CD4-positive, alpha-beta T cell treated with Interleukin-12 subunit alpha and Interleukin-12 subunit beta, for 1 hour (primary cell): ENCODE measurements around the gene DDX54.
"Not testable (repeated sequence)": the region's sequence is repeated elsewhere in the genome, so short reads cannot be mapped to it uniquely, and the experiment has no call there.

ENCODE experiments used
- DNase-seq: peaks from one replicate; pipeline ENCODE4 v3.0.0-alpha.2; 2020

The DDX54 gene

DNA sequence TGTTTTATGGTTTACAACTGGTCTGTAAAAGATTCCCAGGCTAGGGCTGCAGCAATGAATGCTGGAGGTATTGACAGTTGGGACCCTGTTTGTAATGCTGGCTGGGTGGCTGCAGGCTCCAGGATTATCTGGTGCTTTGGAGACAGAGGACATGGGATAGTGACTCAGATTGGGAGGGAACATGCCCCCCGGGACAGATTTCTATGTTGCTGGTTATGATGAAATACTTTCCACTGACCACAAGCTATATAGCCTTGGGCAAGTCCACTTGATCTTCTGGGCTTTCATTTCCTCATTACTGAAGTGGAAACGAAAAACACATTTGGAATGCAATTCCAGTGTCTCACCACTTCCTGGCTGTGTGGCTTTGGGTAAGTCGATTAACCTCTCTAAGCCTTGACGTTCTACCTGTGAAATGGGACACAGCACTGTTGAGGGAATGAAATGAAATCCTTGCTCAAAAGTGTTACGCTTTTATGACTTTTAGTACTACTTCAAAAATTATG lies 29.7 kb upstream of the DDX54 start:
- DNase-seq, result peak; percentile 13

DNA sequence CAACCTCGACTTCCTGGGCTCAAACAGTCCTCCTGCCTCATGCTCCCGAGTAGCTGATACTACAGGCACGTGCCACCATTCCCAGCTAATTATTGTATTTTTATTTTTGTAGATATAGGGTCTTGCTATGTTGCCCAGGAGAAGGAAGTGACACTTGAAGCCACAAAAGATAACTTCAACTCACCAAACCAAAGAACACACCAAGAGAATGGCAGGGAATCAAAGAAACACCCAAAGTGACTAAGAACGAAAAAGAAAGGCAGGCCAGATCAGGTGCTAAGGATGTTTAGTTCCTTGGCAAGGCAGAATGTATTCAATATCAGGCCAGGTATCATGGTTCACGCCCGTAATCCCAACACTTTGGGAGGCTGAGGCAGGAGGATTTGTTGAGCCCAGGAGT lies 25.9 kb upstream of the DDX54 start:
- DNase-seq, result no peak

DNA sequence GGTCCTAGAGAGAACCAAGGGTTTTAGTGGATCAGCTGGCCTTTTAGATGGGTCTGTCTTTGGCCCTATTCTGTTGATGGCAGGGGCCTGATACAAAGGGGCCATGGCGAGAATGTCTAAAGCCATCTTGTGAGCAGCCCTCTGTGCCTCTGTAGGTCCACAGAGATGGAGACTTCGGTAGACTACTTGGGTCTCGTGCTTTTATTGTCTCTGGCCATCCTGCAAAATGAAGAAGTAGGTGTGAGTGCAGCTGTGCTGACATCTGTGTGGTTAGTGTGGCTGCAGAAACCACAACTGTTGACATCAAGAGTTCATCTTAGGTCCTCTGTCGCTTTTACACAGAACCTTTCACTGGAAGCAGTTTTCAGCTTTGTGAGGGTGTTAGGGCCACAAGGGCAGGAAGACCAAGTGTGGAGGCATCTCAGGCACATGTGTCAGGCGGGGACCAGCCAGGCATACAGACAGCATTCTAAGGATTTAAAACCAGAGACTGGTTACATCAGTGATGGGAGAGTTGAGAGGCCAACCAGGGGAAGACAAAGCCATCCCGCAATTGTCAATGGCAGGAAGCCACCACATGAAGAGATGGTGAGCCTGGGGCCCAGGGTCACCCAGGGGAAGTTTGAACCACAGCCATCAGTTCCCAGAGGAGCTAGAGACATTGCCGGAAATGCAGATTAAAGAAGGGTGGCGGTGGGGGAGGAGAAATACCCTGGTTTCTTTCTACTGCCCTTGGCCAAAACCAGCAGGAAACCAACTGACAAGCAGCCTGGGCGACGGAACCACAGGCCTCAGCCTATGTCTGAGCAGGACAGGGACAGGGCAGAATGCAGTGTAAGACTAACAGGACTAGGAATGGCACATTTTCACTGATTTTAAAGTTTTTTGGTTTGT lies 23.0 kb upstream of the DDX54 start:
- peak; percentile 67 for DNase-seq

DNA sequence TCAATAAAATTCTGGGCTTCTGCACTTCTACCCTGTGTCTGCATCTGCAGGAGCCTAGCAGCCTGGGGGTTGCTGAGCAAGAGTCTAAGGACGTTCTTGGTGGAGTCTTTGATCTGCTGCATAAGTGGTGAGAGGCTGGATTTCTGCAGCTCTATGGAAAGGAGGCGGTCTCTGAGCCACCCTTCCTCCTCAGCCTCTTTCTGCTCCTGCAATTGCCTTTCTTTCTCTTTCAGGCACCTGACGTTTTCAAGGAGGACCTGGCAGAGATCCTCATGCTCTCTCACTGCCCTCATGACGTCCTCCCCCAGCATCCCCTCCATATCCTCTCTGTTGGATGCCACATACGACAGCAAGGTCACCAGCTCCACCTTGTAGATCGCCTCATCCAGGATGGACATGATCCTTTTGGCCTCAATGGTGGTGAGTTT lies 22.3 kb upstream of the DDX54 start:
- peak; percentile 19 for DNase-seq

DNA sequence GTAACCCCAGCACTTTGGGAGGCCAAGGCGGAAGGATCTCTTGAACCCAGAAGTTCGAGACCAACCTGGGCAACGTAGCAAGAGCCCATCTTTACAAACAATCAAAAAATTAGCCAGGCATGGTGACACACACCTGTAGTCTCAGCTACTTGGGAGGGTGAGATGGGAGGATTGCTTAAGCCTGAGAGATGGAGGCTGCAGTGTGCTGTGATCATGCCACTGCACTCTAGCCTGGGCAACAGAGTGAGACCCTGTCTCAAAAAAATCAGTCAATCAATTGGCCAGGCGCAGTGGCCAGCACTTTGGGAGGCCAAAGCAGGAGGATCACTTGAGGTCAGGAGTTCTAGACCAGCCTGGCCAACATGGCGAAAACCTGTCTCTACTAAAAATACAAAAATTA lies 21.5 kb upstream of the DDX54 start:
- not testable (repeated sequence) for DNase-seq

DNA sequence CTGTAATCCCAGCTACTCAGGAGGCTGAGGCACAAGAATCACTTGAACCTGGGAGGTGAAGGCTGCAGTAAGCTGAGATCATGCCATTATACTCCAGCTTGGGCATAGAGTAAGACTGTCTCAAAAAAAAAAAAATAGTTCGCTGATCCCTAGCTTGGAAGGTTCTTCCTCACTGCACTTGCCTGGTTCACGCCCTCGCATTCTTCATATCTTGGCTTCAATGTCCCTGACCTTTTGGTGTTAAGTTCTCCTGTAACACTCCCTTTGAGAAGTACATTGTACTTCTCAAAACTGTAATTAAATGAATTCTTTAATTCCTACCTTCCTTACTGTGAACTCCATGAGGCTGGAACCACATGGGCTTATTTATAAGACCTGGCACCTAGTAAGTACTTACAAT lies 19.5 kb upstream of the DDX54 start:
- DNase-seq, result no peak

DNA sequence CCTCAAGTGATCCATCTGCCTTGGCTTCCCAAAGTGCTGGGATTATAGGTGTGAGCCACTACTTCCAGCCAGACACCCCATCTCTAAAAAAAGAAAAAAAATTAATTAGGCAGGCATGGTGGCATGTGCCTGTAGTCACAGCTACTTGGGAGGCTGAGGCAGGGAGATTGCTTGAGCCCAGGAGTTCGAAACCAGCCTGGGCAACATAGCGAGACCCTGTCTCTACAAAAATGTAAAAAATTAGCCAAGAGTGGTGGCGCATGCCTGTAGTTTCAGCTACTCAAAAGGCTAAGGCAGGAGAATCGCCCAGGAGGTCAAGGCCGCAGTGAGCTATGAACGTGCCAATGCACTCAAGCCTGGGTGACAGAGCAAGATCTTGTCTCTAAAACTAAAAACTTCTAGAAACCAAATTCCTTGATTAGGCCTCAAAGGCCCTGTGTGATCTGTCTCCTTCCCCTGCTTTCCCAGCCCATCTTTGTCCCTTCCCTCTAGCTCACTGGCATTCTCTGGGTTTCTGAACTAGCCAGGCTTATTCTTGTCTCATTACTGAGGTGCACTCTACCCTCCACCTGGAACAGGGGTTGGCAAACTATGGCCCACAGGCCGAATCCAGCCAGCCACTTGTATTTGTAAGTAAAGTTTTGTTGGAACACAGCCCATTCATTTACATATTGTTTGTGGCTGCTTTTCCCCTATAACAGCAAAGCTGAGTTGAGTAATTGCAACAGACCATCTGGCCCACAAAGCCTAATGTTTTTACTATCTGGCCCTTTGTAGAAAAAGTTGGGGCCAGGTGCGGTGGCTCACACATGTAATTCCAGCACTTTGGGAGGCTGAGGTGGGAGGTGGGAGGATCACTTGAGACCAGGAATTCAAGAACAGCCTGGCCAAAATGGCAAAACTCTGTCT lies 18.8 kb upstream of the DDX54 start:
- no peak for DNase-seq

DNA sequence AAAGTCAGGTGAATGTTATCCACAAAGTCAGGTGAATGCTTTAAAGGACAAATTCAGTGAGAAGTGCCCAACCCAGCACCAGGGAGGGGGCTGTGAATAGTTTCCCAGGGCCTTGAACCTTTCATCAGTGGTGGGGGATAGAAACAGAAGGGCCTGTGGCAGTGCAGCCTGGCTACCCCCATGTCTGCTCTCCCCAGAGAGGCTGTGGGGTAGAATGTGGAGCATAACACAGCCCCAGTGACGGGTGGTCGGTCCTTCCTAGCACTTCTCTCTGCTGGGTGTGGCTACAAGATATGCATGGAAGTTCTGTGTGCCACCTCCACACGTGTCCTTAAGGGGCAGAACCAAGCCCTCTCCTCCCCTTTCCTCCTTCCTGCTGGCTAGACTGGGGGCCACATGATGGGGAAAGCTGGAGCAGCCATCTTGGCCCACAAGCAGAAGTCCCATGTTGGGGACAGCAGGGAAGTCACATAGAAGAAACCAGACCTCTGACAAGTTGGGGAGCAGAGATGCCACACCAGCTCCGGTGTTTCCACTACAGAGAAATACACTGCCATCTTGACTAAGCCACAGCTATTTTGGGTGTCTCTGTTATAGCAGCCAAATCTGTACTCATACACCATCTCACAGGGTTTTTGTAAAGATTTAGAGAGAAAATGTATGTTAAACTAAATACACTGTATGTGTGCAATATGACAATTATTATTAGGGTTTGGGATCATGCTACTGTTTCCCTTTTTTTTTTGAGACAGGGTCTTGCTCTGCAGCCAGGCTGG lies 17.2 kb upstream of the DDX54 start:
- no peak for DNase-seq

DNA sequence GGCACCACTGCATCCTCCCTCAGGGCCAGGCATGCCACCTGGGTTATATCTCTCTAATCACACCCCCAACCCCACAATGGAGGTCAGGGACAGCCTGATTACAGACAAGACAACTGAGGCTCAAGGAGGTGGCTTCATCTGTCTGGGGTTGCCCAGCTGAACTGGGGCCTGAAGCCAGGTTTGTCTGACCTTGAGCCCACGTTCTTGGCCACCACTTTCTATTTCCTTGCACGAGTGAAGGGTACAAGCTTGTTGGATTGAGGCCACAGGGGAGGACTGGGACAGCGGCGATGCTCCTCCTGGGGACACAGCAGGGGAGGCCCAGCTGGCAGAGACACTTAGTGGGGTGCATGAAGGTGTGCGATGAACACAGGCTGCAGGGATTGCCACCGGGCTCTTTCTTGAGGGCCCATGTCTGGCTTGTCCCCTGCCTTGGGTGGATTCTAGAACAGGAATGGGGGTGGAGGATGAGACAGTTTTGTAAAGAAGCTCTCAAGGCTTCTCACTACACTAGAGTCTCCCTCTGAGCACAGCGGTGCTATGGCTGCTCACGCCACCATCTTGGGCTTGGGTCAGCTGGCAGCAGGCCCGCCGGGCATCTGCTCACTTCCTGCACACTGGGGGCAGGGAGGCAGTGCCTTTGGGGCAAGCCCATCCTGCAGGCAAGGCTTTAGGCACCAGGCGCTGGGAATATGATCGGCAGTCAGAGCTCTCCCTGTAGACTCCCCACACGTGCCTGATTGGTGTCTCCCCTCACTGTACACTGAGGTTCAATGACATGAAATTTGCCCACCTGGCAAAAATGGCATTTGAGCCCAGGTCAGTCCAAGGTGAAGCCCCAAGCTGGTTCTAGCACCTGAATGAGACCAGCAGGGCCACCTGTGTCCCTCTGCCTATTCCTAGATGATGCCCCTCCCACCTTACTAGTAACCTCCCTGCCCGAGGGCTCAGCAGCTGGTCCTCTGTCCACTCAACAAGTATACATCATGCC lies 16.2 kb upstream of the DDX54 start:
- no peak for DNase-seq

DNA sequence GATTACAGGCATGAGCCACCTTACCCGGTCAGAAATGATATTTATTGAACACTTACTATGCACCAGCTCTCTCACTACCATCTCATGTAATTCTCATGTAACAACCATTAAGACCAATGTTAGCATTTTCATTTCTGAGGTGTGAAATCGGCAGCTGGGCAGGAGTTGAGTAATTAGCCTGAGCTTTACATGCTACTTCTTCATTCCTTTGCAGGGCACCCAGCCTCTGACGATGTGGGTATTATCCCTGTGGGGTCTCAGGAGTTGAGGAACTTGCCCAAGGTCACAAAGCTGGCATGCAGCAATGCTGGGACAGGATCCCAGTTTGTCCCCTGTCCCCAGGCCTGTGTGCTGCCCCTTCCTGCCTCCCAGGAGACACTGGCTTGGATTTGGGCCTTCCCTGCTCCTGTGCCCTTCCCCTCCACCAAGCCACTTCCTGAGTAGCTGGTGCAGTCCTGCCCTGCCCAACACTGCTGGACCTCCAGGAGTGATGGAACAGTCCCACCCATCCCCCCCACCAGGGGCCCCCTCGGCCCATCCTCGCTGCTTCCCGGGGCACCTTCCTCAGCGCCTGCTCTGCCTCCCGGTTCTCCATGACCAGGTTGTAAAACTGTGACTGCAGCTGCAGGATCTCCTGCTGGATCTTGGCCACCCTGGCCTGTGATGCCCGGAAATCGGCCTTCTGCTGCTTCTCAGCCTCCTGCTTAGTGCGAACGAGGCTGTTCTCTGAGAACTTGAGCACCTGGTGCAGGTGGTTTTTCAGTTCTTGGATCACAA lies 14.9 kb upstream of the DDX54 start:
- no peak for DNase-seq

DNA sequence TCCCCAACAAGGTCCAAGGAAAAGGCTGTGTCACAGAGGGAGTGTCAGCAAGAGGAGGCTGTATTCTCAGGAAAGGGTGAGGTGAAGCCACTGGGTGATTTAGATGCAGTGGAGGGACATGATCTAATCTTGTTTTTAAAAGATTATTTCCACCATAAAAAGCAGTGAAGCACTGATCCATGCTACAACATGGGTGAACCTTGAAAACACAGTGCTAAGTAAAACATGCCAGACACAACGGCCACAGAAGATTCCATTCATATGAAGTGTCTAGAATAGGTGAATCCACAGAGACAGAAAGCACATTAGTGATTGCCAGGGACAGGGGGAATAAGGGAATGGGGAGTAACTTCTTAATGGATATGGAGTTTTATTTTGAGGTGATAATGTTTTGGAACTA lies 13.0 kb upstream of the DDX54 start:
- DNase-seq, result no peak

DNA sequence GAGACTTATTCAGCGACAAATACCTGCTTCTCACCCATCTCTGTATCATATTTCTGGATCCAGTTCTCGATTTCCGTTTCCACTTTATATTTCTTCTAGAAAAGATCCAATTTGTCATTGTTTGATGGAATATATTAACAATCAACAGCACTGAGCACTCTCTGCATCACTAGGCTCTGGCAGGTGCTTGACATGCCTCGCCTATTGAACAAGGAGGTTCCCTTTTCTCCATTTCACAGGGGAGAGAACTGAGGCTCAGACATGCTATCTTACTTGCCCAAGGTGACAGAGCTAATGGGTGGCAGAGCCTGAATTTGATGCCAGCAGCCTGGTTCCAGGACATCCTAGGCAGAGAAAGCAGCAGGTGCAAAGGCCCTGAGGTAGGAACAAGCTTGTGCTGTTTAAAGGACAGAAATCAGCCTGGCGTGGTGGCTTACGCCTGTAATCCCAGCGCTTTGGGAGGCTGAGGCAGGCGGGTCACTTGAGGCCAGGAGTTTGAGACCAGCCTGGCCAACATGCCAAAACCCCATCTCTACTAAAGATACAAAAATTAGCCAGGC lies 12.3 kb upstream of the DDX54 start:
- DNase-seq, result no peak

DNA sequence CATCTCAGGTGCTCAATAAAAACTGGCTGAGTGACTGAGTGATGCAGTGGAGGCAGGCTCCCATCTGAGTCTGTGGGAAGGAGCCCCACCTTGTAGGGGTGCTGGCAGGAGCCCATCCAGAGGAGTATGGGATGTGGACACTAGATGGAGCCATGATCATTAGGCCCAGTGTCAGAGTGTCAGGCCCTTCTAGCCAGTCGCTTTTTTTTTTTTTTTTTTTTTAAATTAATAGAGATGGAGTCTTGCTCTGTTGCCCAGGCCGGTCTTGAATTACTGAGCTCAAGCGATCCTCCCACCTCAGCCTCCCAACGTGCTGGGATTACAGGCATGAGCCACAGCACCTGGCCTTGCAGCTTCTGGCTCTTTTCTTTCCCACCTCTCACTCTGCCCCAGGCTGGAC lies 11.7 kb upstream of the DDX54 start:
- peak; percentile 77 for DNase-seq

DNA sequence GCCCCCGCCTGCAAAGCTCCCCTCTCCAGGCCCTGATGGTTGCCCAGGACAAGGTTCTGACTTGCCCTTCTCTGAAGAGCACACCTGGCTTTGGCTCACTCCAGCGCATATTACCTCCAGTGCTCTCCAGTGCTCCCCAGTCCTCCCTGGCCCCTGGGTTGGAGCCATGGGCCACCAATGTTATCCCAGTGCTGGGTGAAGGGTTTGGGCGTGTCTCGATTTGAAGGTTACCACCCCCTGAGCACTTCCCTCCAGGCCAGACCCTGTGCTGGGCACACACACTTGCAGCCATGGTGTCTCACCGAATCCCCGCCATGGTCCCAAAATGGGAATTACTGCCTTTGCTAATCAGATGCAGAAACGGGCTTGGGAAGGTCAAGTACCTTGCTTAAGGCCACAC lies 11.3 kb upstream of the DDX54 start:
- DNase-seq, result no peak

DNA sequence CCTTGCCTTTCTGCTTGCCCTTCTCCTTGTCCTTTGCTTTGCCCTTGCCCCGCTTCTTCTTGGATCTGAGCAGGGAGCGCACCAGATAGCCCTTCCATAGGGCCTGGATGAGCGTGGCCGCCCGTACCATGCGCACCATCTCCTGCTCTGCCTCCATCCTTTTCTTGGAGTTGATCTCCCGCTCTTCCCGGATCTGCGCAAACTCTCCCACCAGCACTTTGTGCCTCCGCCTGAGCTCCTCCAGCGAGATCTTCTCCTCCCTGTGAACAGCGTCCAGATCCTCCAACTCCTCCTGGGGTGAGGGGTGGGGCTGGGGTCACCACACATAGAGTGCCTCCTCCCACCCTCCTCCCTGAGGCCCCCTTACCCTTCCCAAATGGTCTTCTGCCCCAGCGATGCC lies 10.3 kb upstream of the DDX54 start:
- DNase-seq, result no peak

DNA sequence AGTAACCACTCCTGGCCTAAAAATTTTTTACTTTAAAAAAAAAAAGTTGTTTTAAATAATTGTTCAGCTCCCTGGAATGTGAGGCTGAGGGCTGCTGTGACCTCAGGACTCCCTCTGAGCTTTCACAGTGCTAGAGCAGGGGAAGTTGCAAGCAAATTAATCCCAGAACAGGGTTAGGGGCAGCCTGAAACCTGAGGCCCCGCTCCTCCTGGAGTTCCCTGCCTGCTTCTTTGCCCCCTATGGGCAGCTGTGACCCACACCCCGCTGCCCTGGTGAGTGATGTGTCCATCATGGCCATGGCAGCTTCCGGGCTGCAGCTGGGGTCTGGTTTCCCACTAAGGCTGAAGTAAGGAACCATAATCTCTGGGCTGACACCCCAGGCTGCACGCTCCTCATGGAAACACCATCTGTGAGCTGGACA lies 9.7 kb upstream of the DDX54 start:
- no peak for DNase-seq

DNA sequence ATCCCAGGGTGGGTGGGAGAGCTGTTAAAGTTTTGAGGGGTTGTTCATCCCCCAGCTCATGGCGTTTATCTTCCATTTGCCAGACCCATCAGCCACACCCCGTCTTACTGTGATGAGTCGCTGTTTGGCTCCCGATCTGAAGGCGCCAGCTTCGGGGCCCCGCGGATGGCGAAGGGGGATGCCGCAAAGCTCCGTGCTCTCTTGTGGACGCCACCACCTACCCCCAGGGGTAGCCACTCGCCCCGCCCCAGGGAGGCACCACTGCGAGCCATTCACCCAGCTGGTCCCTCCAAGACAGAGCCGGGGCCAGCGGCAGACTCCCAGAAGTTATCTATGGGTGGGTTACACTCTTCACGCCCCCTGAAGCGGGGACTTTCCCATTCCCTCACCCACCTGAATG lies 5.9 kb upstream of the DDX54 start:
- DNase-seq, result no peak

DNA sequence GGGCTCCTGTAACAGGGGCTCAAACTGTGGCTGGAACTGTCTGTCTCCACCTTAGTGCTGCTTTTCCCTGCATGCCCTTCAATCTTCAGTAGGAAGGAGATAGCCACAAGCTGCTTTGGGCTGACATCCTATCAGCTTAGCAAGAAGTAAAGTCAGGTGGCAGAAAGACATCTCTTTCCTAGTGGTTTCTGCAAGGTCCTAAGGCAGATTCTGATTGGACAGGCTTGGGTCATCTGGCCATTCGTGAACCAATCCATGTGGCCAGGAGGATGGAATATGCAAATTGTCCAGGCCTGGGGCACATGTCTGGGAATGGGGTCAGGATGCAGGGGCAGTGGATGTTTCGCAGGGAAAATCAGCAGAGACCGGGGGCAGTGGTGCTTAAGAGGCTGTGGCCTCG lies 5.5 kb upstream of the DDX54 start:
- no peak for DNase-seq

DNA sequence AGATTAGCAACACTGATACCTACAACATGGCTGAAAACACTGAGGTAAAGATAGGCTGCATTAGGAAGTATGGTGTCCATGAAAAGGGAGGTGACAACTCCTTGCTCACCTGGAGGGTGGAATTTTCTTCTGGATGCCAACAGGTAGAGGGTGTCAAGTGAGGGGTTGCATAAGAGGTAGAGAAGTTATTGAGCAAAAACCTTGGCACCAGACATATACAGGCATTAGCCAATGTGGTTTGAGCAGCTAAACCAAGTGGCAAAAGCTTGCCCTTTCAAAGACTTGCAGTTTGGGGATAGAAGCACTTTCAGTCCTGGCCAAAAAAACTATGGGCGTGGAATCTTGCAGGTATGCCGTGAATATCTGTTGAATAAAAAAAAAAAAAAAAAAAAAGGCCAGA lies 4.1 kb upstream of the DDX54 start:
- DNase-seq, result no peak

DNA sequence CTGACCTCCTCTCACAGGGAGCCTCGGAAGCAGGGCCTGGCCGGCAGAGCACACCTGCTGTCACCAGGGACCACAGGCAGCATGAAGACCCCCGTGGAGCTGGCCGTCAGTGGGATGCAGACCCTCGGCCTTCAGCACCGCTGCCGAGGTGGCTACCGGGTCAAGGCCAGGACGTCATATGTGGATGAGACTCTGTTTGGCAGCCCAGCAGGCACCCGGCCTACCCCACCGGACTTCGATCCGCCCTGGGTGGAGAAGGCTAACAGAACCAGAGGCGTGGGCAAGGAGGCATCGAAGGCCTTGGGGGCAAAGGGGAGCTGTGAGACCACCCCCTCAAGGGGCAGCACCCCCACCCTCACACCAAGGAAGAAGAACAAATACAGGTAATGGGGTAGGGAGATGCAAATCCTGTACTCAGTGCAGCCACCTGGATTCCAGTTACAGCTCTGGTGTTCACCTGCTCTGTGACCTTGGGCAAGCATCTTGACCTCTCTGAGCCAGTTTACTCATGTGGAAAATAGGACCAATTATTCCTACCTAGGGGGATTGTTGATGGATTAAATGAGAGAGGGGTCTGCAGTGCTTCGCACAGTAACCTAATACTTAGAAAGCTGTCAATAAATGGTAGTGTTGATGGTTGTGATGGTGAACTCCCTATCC lies 1.5 kb upstream of the DDX54 start:
- DNase-seq, result no peak
